GM12878 (cell line): ENCODE measurements around the gene SLC39A11. TPM values are rescaled to one million over a fixed set of nuclear protein-coding genes. Genes with fewer than 3 reads are reported as not detected.

ENCODE experiments used
- ATAC-seq: fragments of 200-7000 bp; cut with Tn5 transposase; 3 replicates; pipeline ENCODE4 v1.9.1; 2020; ENCODE audit warnings: mild to moderate bottlenecking, moderate library complexity
- BruUV-seq: library from RNA; stranded (reverse); fragments of 400-500 nt; replicated peaks from 2 replicates; lab custom pipeline; 2021; lab: Mats Ljungman, UMichigan
- CTCF ChIA-PET: fragments of 300-600 bp; sonication (Branson Sonifier 250); formaldehyde crosslinking; extraction: SDS; loops from one replicate; lab custom pipeline; 2021; ENCODE audit warnings: inconsistent platforms; lab: Yijun Ruan, JAX
- POLR2A ChIA-PET: fragments of 350-600 bp; formaldehyde crosslinking; extraction: SDS; loops from one replicate; lab custom pipeline; 2021; ENCODE audit warnings: inconsistent platforms; lab: Charles Lee
- RAD21 ChIA-PET: fragments of 300-600 bp; sonication (Branson Sonifier 250); formaldehyde crosslinking; loops from one replicate; lab custom pipeline; 2023; ENCODE audit warnings: antibody characterized with exemption; ENCODE audit not compliant: unreplicated experiment; lab: Charles Lee
- SMC1A ChIA-PET: fragments of 300-600 bp; sonication (Branson Sonifier 250); formaldehyde crosslinking; loops from one replicate; lab custom pipeline; 2023; ENCODE audit not compliant: unreplicated experiment, uncharacterized antibody; lab: Charles Lee
- DNase-seq: peaks from one replicate; pipeline ENCODE4 v3.0.0-alpha.2; 2011; ENCODE audit warnings: low read depth, low spot score
- FAIRE-seq: peaks from 3 replicates; lab custom pipeline; 2011; peaks lifted over from hg19 to GRCh38; lab: Jason Lieb, UNC
- H2AFZ ChIP-seq: 2 replicates; pipeline ENCODE4 v1.6.0; 2011; ENCODE audit warnings: low read depth, low read length, control low read depth; ENCODE audit not compliant: control insufficient read depth
- H3K27ac ChIP-seq: 2 replicates; pipeline ENCODE4 v1.5.1; 2011; ENCODE audit warnings: control low read depth; ENCODE audit not compliant: control insufficient read depth, insufficient read depth
- H3K27me3 ChIP-seq, 2 experiments: replicated peaks in 1 of 2; 2 replicates each; pipeline versions ENCODE4 v1.6.0 to v1.6.1; 2011; ENCODE audit warnings: low read length in 1 of 2; ENCODE audit not compliant: control insufficient read depth in 2 of 2, insufficient read depth in 2 of 2
- H3K36me3 ChIP-seq, 2 experiments: 2 replicates each; pipeline ENCODE4 v1.5.1; 2011; ENCODE audit warnings: low read length in 1 of 2; ENCODE audit not compliant: control insufficient read depth in 2 of 2, insufficient read depth in 2 of 2
- H3K4me1 ChIP-seq: 2 replicates; pipeline ENCODE4 v1.6.1; 2011; ENCODE audit warnings: mild to moderate bottlenecking, low read length, moderate library complexity, mixed read lengths; ENCODE audit not compliant: control insufficient read depth, insufficient read depth
- H3K4me2 ChIP-seq: 2 replicates; pipeline ENCODE4 v1.6.0; 2011; ENCODE audit warnings: control low read depth; ENCODE audit not compliant: control insufficient read depth, insufficient read depth
- H3K4me3 ChIP-seq: fragments of 200-600 bp; sonication (generic); 2 replicates; pipeline ENCODE4 v1.5.1; 2016
- H3K79me2 ChIP-seq: 2 replicates; pipeline ENCODE4 v1.6.0; 2011; ENCODE audit warnings: low read length; ENCODE audit not compliant: control insufficient read depth, insufficient read depth
- H3K9ac ChIP-seq: 2 replicates; pipeline ENCODE4 v1.8.0; 2011; ENCODE audit warnings: low read length, control low read depth, mixed read lengths; ENCODE audit not compliant: control insufficient read depth, insufficient read depth
- H3K9me3 ChIP-seq: replicated peaks from 3 replicates; pipeline ENCODE4 v1.5.1; 2011; ENCODE audit warnings: mild to moderate bottlenecking, low read length; ENCODE audit not compliant: control insufficient read depth, insufficient read depth
- H4K20me1 ChIP-seq: 2 replicates; pipeline ENCODE4 v1.6.0; 2011; ENCODE audit not compliant: control insufficient read depth, insufficient read depth
- BRCA1 ChIP-seq: IDR thresholded peaks from 2 replicates; pipeline ENCODE4 v1.6.1; 2011; ENCODE audit warnings: low read depth, low read length, improper control_type of control experiment
- CREM ChIP-seq: IDR thresholded peaks from 2 replicates; pipeline ENCODE4 v1.6.1; 2014; ENCODE audit warnings: antibody characterized with exemption, low read depth
- CUX1 ChIP-seq: IDR thresholded peaks from 2 replicates; pipeline ENCODE4 v1.6.1; 2012; ENCODE audit warnings: improper control_type of control experiment, low read depth, low read length; ENCODE audit not compliant: insufficient replicate concordance
- FOXK2 ChIP-seq: fragments of 450-650 bp; IDR thresholded peaks from 2 replicates; pipeline ENCODE4 v1.6.1; 2017; ENCODE audit warnings: mild to moderate bottlenecking, moderate library complexity
- KAT2A ChIP-seq: conservative IDR thresholded peaks from 2 replicates; pipeline ENCODE4 v1.6.1; 2011; ENCODE audit warnings: low read depth, low read length; ENCODE audit not compliant: control insufficient read depth
- NBN ChIP-seq: fragments of 450-650 bp; IDR thresholded peaks from 2 replicates; pipeline ENCODE4 v1.6.1; 2016
- NFIC ChIP-seq: IDR thresholded peaks from 2 replicates; pipeline ENCODE4 v1.6.1; 2012; ENCODE audit warnings: low read depth, mild to moderate bottlenecking, inconsistent platforms, low read length, moderate library complexity
- NFYA ChIP-seq: IDR thresholded peaks from 2 replicates; pipeline ENCODE4 v1.6.1; 2011; ENCODE audit warnings: low read depth, mild to moderate bottlenecking, low read length, improper control_type of control experiment, borderline replicate concordance
- NRF1 ChIP-seq: conservative IDR thresholded peaks from 2 replicates; pipeline ENCODE4 v1.6.1; 2011; ENCODE audit warnings: mild to moderate bottlenecking, low read depth, low read length, improper control_type of control experiment
- PAX8 ChIP-seq: fragments of 450-650 bp; IDR thresholded peaks from 2 replicates; pipeline ENCODE4 v1.6.1; 2017; ENCODE audit warnings: mild to moderate bottlenecking, moderate library complexity
- SMAD1 ChIP-seq: fragments of 450-650 bp; IDR thresholded peaks from 2 replicates; pipeline ENCODE4 v1.6.1; 2018; ENCODE audit warnings: mild to moderate bottlenecking, low read depth; ENCODE audit not compliant: partially characterized antibody
- SMAD5 ChIP-seq: IDR thresholded peaks from 2 replicates; pipeline ENCODE4 v1.6.1; 2016; ENCODE audit warnings: antibody characterized with exemption, low read depth
- STAT3 ChIP-seq: IDR thresholded peaks from 2 replicates; pipeline ENCODE4 v1.6.1; 2011; ENCODE audit warnings: low read depth, low read length, improper control_type of control experiment
- WGBS: methylation state at CpG from one replicate; pipeline ENCODE4 v1.1.6; 2016; ENCODE audit warnings: low lambda C conversion rate; ENCODE audit not compliant: insufficient replicate concordance, insufficient coverage; ENCODE audit errors: missing lambda C conversion rate; 5-methylcytosine and 5-hydroxymethylcytosine counted together
- in situ Hi-C: fragments of 300-500 bp; cut with MboI; formaldehyde crosslinking; loops from 9 replicates; pipeline ENCODE4 v1.14.3; 2018; ENCODE audit warnings: mixed read lengths
- intact Hi-C: fragments of 100-400 bp; cut with micrococcal nuclease; formaldehyde crosslinking; loops from one replicate; pipeline ENCODE4 v1.14.2; 2022; ENCODE audit not compliant: unreplicated experiment
- polyA plus RNA-seq, 11 experiments: library from polyadenylated mRNA; depleted of rRNA in 4 of 11; unstranded in 6 of 11; stranded (reverse) in 5 of 11; fragments of >200 nt; fragmentation: Nextera tagmentation in 4 of 11; fragmentation: Illumina TruSeq in 1 of 11; extraction: Ambion mirVana in 4 of 11; extraction: Trizol in 1 of 11; gene quantifications; 1 replicate in 1 of 11; 2 replicates in 10 of 11; pipeline versions ENCODE4 v1.2.1 to v1.2.3, GENCODE V29; 2011 to 2016; ENCODE audit warnings: inconsistent platforms in 2 of 11, missing spikeins in 2 of 11, low read depth in 1 of 11
- total RNA-seq, 4 experiments: library from RNA; depleted of rRNA in 3 of 4; stranded (reverse); fragments of >200 nt in 3 of 4; fragmentation: Illumina TruSeq in 1 of 4; extraction: Trizol in 1 of 4; gene quantifications; 2 replicates each; pipeline versions ENCODE4 v1.2.1 to v1.2.3, GENCODE V29; 2013 to 2021
- TF ChIP-seq, protein P1 (sequence below): IDR thresholded peaks from 2 replicates; pipeline ENCODE4 v1.6.1; 2011; ENCODE audit warnings: mild to moderate bottlenecking, low read depth, low read length, moderate library complexity; ENCODE audit not compliant: insufficient replicate concordance
- TF ChIP-seq, protein P2 (sequence below): fragments of 450-650 bp; IDR thresholded peaks from 2 replicates; pipeline ENCODE4 v1.6.1; 2017; ENCODE audit warnings: low read depth, mild to moderate bottlenecking, moderate library complexity

Gene SLC39A11
- total and polyA plus RNA-seq, 10 of the 15 experiments (the other 5 are each of a cell fraction or from before 2014, with no cell fraction given), result 8.6 to 23.8 (median 14.0) TPM

DNA sequence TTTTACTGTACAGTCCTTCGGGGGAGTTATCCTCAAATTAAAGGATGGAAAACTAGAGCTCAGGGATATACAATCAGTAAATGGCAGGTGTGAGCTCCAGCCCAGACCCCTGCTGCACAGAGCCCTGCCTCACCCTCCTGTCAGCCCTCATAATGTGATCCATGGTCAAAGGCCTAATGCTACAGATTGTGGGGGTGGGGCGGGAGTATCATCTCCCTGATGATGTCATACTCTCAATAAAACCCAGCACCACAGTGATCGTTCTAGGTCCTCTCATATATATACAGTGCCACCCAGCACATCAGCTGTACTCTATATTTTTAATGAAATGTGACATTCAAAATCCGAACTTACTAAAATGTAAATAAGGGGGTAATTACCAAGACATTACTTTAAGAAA lies 61.5 kb downstream of the SLC39A11 start:
- in situ Hi-C loops (no loop called here), intact Hi-C loops (no loop called here)
- TF ChIP-seq CREM (no peak), SMAD1 (no peak), STAT3 (no peak), NFIC (no peak), FOXK2 (no peak), NRF1 (no peak), SMAD5 (no peak), CUX1 (no peak), KAT2A (no peak), NFYA (no peak), BRCA1 (no peak), NBN (no peak), PAX8 (no peak)
- TF ChIP-seq, protein P1, sequence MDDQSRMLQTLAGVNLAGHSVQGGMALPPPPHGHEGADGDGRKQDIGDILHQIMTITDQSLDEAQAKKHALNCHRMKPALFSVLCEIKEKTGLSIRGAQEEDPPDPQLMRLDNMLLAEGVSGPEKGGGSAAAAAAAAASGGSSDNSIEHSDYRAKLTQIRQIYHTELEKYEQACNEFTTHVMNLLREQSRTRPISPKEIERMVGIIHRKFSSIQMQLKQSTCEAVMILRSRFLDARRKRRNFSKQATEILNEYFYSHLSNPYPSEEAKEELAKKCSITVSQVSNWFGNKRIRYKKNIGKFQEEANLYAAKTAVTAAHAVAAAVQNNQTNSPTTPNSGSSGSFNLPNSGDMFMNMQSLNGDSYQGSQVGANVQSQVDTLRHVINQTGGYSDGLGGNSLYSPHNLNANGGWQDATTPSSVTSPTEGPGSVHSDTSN, result no peak
- TF ChIP-seq, protein P2, sequence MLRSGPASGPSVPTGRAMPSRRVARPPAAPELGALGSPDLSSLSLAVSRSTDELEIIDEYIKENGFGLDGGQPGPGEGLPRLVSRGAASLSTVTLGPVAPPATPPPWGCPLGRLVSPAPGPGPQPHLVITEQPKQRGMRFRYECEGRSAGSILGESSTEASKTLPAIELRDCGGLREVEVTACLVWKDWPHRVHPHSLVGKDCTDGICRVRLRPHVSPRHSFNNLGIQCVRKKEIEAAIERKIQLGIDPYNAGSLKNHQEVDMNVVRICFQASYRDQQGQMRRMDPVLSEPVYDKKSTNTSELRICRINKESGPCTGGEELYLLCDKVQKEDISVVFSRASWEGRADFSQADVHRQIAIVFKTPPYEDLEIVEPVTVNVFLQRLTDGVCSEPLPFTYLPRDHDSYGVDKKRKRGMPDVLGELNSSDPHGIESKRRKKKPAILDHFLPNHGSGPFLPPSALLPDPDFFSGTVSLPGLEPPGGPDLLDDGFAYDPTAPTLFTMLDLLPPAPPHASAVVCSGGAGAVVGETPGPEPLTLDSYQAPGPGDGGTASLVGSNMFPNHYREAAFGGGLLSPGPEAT, result no peak
- H3K79me2 ChIP-seq, result no peaks in the 10 kb centered on the region
- ATAC-seq (no peak), FAIRE-seq (no peak), DNase-seq (no peak)
- H3K9ac ChIP-seq, result no peak overlapping the region
- H3K27ac ChIP-seq, result no peak overlapping the region
- RAD21 ChIA-PET, result no interaction called here
- peaks cover 0 to 12% of the 10 kb centered on the region in 2 experiments; a peak in 2 of 4 replicates for H3K36me3 ChIP-seq
- H3K4me3 ChIP-seq, result no peak overlapping the region
- H2AFZ ChIP-seq, result no peak overlapping the region
- H3K27me3 ChIP-seq, result no peaks in the 10 kb centered on the region
- CTCF ChIA-PET, result no interaction called here
- no TSS peak for BruUV-seq
- no peak overlapping the region for H3K4me2 ChIP-seq
- WGBS, result 99% methylated on average over 4 of the region's 4 CpGs
- SMC1A ChIA-PET, result interaction anchor here (0.7 to 1.2 kb wide), 4 partner anchors 128 to 398 kb away, joined by 3 read pairs; no protein-coding TSS in a partner anchor
- POLR2A ChIA-PET, result no interaction called here
- H3K4me1 ChIP-seq, result no peaks in the 10 kb centered on the region; the same call in 1 of the 2 replicates
- no peaks in the 10 kb centered on the region for H3K9me3 ChIP-seq
- H4K20me1 ChIP-seq, result no peaks in the 10 kb centered on the region
